ENCODE results near the gene RNF5. TPM values are rescaled to one million over a fixed set of nuclear protein-coding genes. Genes with fewer than 3 reads are reported as not detected.

Gene RNF5
- total and polyA plus RNA-seq, 4 donors = 45.2 to 94.4 (median 61.5) TPM

DNA sequence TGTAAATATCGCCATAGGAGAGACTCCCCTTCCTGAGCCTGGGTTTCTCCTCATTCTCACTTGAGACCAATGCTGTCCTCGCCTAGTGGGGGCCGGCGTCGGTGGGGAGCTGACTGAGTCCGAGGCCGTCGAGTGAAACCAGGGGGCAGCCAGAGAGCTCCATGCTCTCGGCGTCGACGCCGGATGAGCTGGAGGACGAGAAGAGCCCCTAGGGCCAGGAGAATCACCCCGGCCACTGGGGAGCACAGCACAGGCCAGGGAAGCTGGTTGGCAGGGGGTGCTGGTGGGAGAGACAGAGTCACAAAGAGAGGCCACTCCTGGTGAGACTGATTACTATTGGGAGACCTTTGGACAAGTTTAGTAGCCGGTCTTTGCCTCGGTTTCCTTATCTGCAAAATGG, 20.7 kb downstream of the RNF5 start:
- TF ChIP-seq, protein P1, sequence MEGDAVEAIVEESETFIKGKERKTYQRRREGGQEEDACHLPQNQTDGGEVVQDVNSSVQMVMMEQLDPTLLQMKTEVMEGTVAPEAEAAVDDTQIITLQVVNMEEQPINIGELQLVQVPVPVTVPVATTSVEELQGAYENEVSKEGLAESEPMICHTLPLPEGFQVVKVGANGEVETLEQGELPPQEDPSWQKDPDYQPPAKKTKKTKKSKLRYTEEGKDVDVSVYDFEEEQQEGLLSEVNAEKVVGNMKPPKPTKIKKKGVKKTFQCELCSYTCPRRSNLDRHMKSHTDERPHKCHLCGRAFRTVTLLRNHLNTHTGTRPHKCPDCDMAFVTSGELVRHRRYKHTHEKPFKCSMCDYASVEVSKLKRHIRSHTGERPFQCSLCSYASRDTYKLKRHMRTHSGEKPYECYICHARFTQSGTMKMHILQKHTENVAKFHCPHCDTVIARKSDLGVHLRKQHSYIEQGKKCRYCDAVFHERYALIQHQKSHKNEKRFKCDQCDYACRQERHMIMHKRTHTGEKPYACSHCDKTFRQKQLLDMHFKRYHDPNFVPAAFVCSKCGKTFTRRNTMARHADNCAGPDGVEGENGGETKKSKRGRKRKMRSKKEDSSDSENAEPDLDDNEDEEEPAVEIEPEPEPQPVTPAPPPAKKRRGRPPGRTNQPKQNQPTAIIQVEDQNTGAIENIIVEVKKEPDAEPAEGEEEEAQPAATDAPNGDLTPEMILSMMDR (IDR thresholded peaks at IDR 0.05; ENCODE audit: control extremely low read depth, extremely low read depth) = no peak
- 89 to 91% methylated on average over 17 of the region's 17 CpGs for WGBS, 2 donors
- DNase-seq = no peak

DNA sequence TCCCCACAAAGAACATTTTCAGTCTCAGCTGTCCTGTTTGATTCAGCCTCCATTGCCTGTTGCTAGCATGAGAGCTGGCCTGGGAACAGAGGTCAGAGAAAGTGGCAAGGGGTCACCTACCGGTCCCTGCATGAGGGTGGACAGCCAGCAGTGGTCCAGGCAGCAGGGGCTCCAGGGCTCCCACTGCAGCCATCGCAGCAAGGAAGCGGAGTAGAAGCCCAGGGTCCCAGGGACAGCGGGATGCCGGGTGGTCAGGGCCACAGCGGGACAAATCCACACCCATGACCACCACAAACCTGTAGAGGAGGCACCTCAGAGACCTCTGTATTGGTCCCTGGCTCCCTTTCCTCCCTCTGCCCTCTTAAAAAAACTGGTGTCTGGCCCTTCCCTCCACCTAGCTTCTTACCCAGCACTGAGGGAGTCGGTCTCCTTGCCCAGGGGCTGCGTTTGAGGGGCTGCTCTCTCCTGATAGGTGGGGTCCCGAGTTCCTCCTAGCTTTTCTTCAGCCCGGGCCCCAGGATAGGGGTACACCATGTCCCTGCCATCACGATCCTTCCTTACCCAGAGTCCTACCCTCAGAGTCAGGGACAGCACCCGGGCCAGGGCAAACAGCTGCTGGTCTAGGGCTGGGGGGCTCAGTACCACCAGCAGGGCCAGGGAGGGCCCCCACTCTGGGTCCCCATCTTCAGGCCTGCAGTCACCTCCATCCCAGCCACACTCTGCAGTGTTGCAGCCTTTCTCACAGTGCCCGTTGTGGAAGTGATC, 22.7 kb downstream of the RNF5 start:
- H3K9ac ChIP-seq (ENCODE audit: insufficient read depth in 1 of 2, low read length in 2 of 2) = no peak overlapping the region
- TF ChIP-seq, protein P1 (IDR thresholded peaks at IDR 0.05; ENCODE audit: control extremely low read depth, extremely low read depth) = no peak
- H3K9me3 ChIP-seq (ENCODE audit: control insufficient read depth in 4 of 4, insufficient read depth in 3 of 4, low read length in 3 of 4) = peaks cover 0 to 2% (median 0%) of the 10 kb centered on the region in 4 donors
- no peak overlapping the region for H3K4me3 ChIP-seq
- ATAC-seq (ENCODE audit: insufficient read depth, low FRiP score) (no peak), DNase-seq (no peak)
- H3K27me3 ChIP-seq (ENCODE audit: control insufficient read depth in 3 of 3, insufficient read depth in 3 of 3, low read length in 2 of 3) = no peaks in the 10 kb centered on the region
- peaks cover 0 to 4% (median 0%) of the 10 kb centered on the region in 4 donors for H3K36me3 ChIP-seq (ENCODE audit: control insufficient read depth in 4 of 4, insufficient read depth in 4 of 4, low read length in 4 of 4)
- peaks cover 0 to 12% (median 5%) of the 10 kb centered on the region in 5 donors for H3K4me1 ChIP-seq (ENCODE audit: control insufficient read depth in 5 of 5, insufficient read depth in 5 of 5, low read length in 5 of 5)
- no peak overlapping the region for H3K27ac ChIP-seq (ENCODE audit: low read depth in 1 of 2, low read length in 1 of 2)
- 92 to 95% methylated on average over 13 of the region's 13 CpGs for WGBS, 2 donors

More for the DNA sequence above, 20.7 kb downstream of the RNF5 start:
- Histone ChIP-seq H3K27me3 (ENCODE audit: control insufficient read depth in 3 of 3, insufficient read depth in 3 of 3, low read length in 2 of 3) (no peaks in the 10 kb centered on the region), H3K4me3 (no peak overlapping the region), H3K36me3 (ENCODE audit: control insufficient read depth in 4 of 4, insufficient read depth in 4 of 4, low read length in 4 of 4) (peaks cover 0 to 4% (median 0%) of the 10 kb centered on the region in 4 donors), H3K9me3 (ENCODE audit: control insufficient read depth in 4 of 4, insufficient read depth in 3 of 4, low read length in 3 of 4) (peaks cover 0 to 2% (median 0%) of the 10 kb centered on the region in 4 donors), H3K27ac (ENCODE audit: low read depth in 1 of 2, low read length in 1 of 2) (no peak overlapping the region), H3K4me1 (ENCODE audit: control insufficient read depth in 5 of 5, insufficient read depth in 5 of 5, low read length in 5 of 5) (peaks cover 0 to 19% (median 5%) of the 10 kb centered on the region in 5 donors), H3K9ac (ENCODE audit: insufficient read depth in 1 of 2, low read length in 2 of 2) (no peak overlapping the region)
- ATAC-seq (ENCODE audit: insufficient read depth, low FRiP score) = no peak

DNA sequence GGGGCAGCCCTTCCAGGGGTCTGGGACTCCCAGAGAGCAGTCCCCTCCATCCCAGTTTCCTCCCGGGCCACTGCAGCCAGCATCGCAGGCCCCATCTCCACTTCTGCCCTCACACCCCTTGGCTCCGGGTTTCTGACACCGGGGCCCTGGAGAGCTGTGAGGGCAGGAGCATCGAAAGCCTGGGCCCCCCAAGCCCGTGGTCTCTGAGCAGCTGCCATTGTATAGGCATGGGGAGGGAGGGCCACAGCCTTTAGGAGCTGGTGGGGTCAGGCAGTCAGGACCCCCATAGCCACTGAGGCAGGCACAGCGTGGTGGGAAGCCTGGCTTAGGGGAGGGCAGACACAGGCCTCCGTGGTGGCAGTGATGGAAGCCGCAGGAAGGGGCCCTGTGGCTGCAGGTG, 24.0 kb downstream of the RNF5 start:
- H3K36me3 ChIP-seq (ENCODE audit: control insufficient read depth in 4 of 4, insufficient read depth in 4 of 4, low read length in 4 of 4) = peaks cover 0 to 4% (median 0%) of the 10 kb centered on the region in 4 donors

More for the DNA sequence above, 24.0 kb downstream of the RNF5 start:
- WGBS, 2 donors = 87 to 88% methylated on average over 9 of the region's 9 CpGs
- no peak for ATAC-seq (ENCODE audit: insufficient read depth, low FRiP score)
- TF ChIP-seq, protein P1 (IDR thresholded peaks at IDR 0.05; ENCODE audit: control extremely low read depth, extremely low read depth) = no peak
- Histone ChIP-seq H3K27ac (ENCODE audit: low read depth in 1 of 2, low read length in 1 of 2) (no peak overlapping the region), H3K4me1 (ENCODE audit: control insufficient read depth in 5 of 5, insufficient read depth in 5 of 5, low read length in 5 of 5) (peaks cover 0 to 5% (median 0%) of the 10 kb centered on the region in 5 donors), H3K9me3 (ENCODE audit: control insufficient read depth in 4 of 4, insufficient read depth in 3 of 4, low read length in 3 of 4) (peaks cover 0 to 2% (median 0%) of the 10 kb centered on the region in 4 donors), H3K27me3 (ENCODE audit: control insufficient read depth in 3 of 3, insufficient read depth in 3 of 3, low read length in 2 of 3) (no peaks in the 10 kb centered on the region), H3K9ac (ENCODE audit: insufficient read depth in 1 of 2, low read length in 2 of 2) (no peak overlapping the region), H3K4me3 (no peak overlapping the region)
- DNase-seq = no peak
